HG02623 (cell line): Measurements from ENCODE around the gene UNC5B.
"Not testable (repeated sequence)": the region's sequence is repeated elsewhere in the genome, so short reads cannot be mapped to it uniquely, and the experiment has no call there.

Experiments
- ATAC-seq: cut with Tn5 transposase; IDR thresholded peaks from one replicate; pipeline ENCODE4 v1.9.1; 2021; ENCODE audit warnings: moderate library complexity; ENCODE audit not compliant: unreplicated experiment

The UNC5B gene

GRCh38 chr10:71294091-71294561, 81.8 kb downstream of the UNC5B start:
- ATAC-seq = no peak

GRCh38 chr10:71294856-71295255, 82.5 kb downstream of the UNC5B start:
- no peak for ATAC-seq

- no peak for ATAC-seq
Measured at GRCh38 chr10:71295641-71296040, 83.3 kb downstream of the UNC5B start.

GRCh38 chr10:71296086-71296485, 83.7 kb downstream of the UNC5B start:
- no peak for ATAC-seq

- not testable (repeated sequence) for ATAC-seq
Measured at GRCh38 chr10:71296811-71297210, 84.4 kb downstream of the UNC5B start.

- ATAC-seq = no peak
Measured at GRCh38 chr10:71297343-71297742, 85.0 kb downstream of the UNC5B start.

GRCh38 chr10:71299071-71299785, 86.9 kb downstream of the UNC5B start:
- ATAC-seq = no peak

GRCh38 chr10:71300555-71301370, 88.4 kb downstream of the UNC5B start:
- no peak for ATAC-seq

GRCh38 chr10:71301371-71301916, 89.1 kb downstream of the UNC5B start:
- no peak for ATAC-seq

GRCh38 chr10:71302451-71302850, 90.1 kb downstream of the UNC5B start:
- no peak for ATAC-seq

GRCh38 chr10:71302874-71303568, 90.7 kb downstream of the UNC5B start:
- ATAC-seq = no peak

- ATAC-seq = no peak
Measured at GRCh38 chr10:71303569-71303907, 91.2 kb downstream of the UNC5B start.

GRCh38 chr10:71304914-71305313, 92.5 kb downstream of the UNC5B start:
- ATAC-seq = no peak

- no peak for ATAC-seq
Measured at GRCh38 chr10:71306979-71307378, 94.6 kb downstream of the UNC5B start.

- ATAC-seq = no peak
Measured at GRCh38 chr10:71307469-71308085, 95.2 kb downstream of the UNC5B start.

GRCh38 chr10:71308244-71308643, 95.9 kb downstream of the UNC5B start:
- no peak for ATAC-seq

- no peak for ATAC-seq
Measured at GRCh38 chr10:71308985-71309384, 96.6 kb downstream of the UNC5B start.

- no peak for ATAC-seq
Measured at GRCh38 chr10:71309919-71310318, 97.5 kb downstream of the UNC5B start.

- ATAC-seq = no peak
Measured at GRCh38 chr10:71312220-71312619, 99.8 kb downstream of the UNC5B start.

- ATAC-seq = no peak
Measured at GRCh38 chr10:71312811-71313789, 100.7 kb downstream of the UNC5B start.
